Thoracic aorta (tissue), 2 donors: ENCODE results near the gene KNDC1. TPM values are rescaled to one million over a fixed set of nuclear protein-coding genes. Genes with fewer than 3 reads are reported as not detected.

ENCODE experiments used
- ATAC-seq: fragments of 150-250 bp; one replicate; pipeline ENCODE4 v1.8.0; 2017; ENCODE audit warnings: low read depth; ENCODE audit not compliant: insufficient number of reproducible peaks, low FRiP score
- DNase-seq: peaks from one replicate; pipeline ENCODE4 v3.0.0-alpha.2; 2020; ENCODE audit warnings: low spot score
- H3K27ac ChIP-seq, 2 donors: fragments of 200-600 bp; sonication (generic); 1 replicate in 1 of 2; 2 replicates in 1 of 2; pipeline ENCODE4 v1.5.1; 2016; ENCODE audit warnings: mild to moderate bottlenecking in 2 of 2, moderate library complexity in 2 of 2
- H3K27me3 ChIP-seq: fragments of 200-600 bp; sonication (generic); replicated peaks from 2 replicates; pipeline ENCODE4 v1.6.0; 2016; ENCODE audit warnings: mild to moderate bottlenecking; ENCODE audit not compliant: insufficient read depth
- H3K36me3 ChIP-seq: fragments of 200-600 bp; sonication (generic); one replicate; pipeline ENCODE4 v1.5.1; 2016
- H3K4me1 ChIP-seq, 2 donors: fragments of 200-600 bp; sonication (generic); 1 replicate in 1 of 2; 2 replicates in 1 of 2; pipeline versions ENCODE4 v1.5.1 to v1.6.0; 2016; ENCODE audit warnings: low read depth in 2 of 2, mild to moderate bottlenecking in 1 of 2; ENCODE audit not compliant: control insufficient read depth in 1 of 2
- H3K4me3 ChIP-seq: fragments of 200-600 bp; sonication (generic); 2 replicates; pipeline ENCODE4 v1.5.1; 2016; ENCODE audit warnings: mild to moderate bottlenecking
- H3K9me3 ChIP-seq: fragments of 200-600 bp; sonication (generic); 2 replicates; pipeline ENCODE4 v1.5.1; 2016
- total RNA-seq, 2 donors: library from RNA; depleted of rRNA; stranded (reverse); fragments of >200 nt; gene quantifications; one replicate each; pipeline versions ENCODE4 v1.1.0 to v1.2.3, GENCODE V29; 2016
- TF ChIP-seq, protein P1 (sequence below): fragments of 200-600 bp; sonication (generic); IDR thresholded peaks from one replicate; pipeline ENCODE4 v1.5.1; 2019; ENCODE audit warnings: antibody characterized with exemption

The KNDC1 gene
- total RNA-seq, 2 donors from 2014 or later: 0.14 to 0.95 TPM

DNA sequence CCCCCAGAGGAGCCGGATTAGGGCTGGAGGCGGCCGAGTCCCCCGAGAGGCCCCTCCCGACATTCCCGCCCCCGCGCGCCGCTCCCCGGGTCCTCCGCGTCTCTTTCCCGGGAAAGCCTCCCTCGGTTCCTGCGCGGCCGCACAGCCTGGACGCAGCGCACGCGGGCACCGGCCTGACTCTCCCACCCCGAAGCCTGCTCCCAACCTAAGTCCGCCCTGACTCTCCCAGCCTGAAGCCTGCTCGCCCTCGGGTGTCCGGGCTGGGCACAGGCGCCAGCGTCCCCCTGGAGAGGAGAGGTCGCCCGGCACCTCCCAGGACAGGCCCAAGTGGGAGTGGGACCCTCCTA lies 77.2 kb downstream of the KNDC1 start:
- peak overlapping the region; percentile 52 for H3K4me3 ChIP-seq
- peaks cover 0 to 18% of the 10 kb centered on the region in 2 donors for H3K4me1 ChIP-seq
- H3K27me3 ChIP-seq: no peaks in the 10 kb centered on the region
- no peak overlapping the region for H3K27ac ChIP-seq
- ATAC-seq: no peak
- H3K9me3 ChIP-seq: no peaks in the 10 kb centered on the region
- TF ChIP-seq, protein P1, sequence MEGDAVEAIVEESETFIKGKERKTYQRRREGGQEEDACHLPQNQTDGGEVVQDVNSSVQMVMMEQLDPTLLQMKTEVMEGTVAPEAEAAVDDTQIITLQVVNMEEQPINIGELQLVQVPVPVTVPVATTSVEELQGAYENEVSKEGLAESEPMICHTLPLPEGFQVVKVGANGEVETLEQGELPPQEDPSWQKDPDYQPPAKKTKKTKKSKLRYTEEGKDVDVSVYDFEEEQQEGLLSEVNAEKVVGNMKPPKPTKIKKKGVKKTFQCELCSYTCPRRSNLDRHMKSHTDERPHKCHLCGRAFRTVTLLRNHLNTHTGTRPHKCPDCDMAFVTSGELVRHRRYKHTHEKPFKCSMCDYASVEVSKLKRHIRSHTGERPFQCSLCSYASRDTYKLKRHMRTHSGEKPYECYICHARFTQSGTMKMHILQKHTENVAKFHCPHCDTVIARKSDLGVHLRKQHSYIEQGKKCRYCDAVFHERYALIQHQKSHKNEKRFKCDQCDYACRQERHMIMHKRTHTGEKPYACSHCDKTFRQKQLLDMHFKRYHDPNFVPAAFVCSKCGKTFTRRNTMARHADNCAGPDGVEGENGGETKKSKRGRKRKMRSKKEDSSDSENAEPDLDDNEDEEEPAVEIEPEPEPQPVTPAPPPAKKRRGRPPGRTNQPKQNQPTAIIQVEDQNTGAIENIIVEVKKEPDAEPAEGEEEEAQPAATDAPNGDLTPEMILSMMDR: no peak
- H3K36me3 ChIP-seq: no peaks in the 10 kb centered on the region
- DNase-seq: no peak

DNA sequence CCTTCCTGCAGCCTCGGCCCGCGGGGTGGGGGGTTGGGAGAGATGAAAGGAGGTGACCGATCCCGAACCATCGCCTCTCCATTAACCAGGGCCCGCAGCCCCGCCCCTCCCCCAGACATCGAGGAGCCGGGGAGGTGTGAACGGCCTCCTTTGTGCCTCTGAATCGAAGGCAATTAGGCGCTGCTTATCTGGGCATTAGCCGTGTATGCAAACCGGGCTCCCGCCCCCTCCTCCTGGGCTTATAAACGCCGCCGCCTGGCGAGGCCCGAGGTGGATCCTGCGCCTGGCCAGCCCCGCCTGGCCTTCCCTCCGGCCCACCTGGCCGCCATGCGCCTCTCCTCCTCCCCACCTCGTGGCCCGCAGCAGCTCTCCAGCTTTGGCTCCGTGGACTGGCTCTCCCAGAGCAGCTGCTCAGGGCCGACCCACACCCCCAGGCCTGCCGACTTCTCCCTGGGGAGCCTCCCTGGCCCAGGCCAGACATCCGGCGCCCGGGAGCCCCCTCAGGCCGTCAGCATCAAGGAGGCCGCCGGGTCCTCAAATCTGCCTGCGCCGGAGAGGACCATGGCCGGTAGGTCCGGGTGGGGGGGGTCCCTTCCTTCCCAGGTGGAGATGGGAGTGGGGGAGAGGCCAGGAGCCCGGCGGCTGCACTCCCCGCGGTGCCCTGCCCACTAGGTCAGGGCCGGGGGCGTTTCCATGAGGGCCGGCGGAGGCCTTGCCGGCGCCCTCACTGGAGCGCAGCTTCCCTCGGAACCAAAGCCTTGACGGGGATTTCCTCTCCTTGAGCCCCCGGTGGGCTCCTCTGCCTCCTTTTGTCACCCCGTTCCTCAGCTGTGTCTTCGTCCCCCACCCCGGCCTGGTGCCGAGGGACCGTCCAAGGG lies 77.8 kb downstream of the KNDC1 start, which contains the start of gene VENTX:
Gene VENTX (plus strand): TSS at position 268 of the 878 bp plus-strand sequence. CDS start 60 bp downstream, at position 328.
- H3K27ac ChIP-seq: no peak within 1 kb of the TSS
- H3K9me3 ChIP-seq: no peaks in the 10 kb centered on the region
- peaks cover 0 to 18% of the 10 kb centered on the region in 2 donors for H3K4me1 ChIP-seq
- DNase-seq: no peak
- H3K36me3 ChIP-seq: no peaks in the 10 kb centered on the region
- TF ChIP-seq, protein P1: no peak
- no peak for ATAC-seq
- H3K4me3 ChIP-seq: peak within 1 kb of the TSS; percentile 52
- H3K27me3 ChIP-seq: no peaks in the 10 kb centered on the region

DNA sequence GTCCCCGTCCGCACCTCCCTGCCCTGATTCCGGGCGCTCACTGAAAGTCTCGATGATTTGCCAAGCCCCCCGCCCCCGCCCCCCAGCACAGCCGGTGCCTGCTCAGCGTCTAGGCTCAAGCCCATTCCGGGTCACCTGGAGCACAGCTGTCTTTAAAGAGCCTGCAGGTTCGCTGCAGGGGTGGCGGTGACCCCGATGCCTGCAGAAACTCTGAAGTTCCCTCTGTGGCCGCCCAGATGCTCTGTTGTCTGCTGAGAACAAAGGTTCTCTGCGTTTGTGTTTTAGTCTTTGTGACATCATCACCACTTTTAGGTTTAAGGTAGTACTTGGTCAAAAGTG lies 78.4 kb downstream of the KNDC1 start:
- Histone ChIP-seq H3K9me3 (no peaks in the 10 kb centered on the region), H3K4me3 (no peak overlapping the region), H3K4me1 (peaks cover 0 to 18% of the 10 kb centered on the region in 2 donors), H3K27ac (no peak overlapping the region), H3K36me3 (no peaks in the 10 kb centered on the region), H3K27me3 (no peaks in the 10 kb centered on the region)
- TF ChIP-seq, protein P1: no peak
- ATAC-seq (no peak), DNase-seq (no peak)

DNA sequence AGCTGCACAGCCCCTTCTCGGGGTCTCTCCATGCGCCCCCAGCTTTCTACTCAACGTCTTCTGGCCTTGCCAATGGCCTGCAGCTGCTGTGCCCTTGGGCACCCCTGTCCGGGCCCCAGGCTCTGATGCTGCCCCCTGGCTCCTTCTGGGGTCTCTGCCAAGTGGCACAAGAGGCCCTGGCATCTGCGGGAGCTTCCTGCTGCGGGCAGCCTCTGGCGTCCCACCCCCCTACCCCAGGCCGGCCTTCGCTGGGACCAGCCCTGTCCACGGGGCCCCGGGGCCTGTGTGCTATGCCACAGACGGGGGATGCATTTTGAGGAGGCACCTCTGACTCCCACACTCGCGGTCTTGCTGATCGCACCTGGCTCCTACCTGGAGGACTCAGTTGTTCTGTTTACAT lies 80.0 kb downstream of the KNDC1 start:
- TF ChIP-seq, protein P1: no peak
- Histone ChIP-seq H3K9me3 (no peaks in the 10 kb centered on the region), H3K36me3 (no peaks in the 10 kb centered on the region), H3K27ac (no peak overlapping the region), H3K4me3 (no peak overlapping the region), H3K4me1 (peaks cover 0 to 18% of the 10 kb centered on the region in 2 donors), H3K27me3 (no peaks in the 10 kb centered on the region)
- ATAC-seq (no peak), DNase-seq (no peak)

DNA sequence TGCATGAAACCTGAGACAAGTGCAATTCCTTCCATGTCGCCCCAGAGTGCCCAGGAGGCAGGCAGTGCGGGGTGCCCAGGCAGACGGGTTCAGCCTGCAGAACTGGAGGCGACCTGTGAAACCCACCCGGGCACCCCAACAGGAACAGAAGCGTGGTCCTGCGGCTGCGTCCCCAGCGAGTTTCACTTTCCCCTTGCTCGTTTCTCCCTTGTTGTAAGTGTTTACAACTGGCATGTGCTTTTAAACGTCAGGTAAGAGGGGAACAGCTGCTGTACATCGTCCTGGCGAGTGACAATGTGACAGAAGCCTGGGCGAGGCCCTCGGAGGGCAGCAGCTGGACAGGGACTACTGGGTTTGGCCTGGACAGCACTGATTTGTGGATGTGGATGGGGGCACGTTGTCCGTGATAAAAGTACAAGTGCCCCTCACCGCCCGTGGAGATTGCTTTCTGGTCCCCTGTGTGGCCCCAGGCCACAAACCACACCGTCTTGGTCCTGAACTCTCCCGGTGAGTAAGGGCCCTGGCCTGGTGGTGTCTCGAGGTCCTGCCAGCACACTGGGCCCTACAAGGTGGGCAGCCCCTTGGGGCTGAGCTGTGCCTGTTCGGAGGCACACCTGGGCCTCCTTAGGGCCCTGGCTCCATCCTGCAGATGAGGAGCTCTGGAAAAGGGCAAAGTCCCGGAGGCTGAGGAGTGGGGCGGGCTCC lies 81.6 kb downstream of the KNDC1 start:
- ATAC-seq: no peak
- H3K36me3 ChIP-seq: no peaks in the 10 kb centered on the region

More for the DNA sequence above, 81.6 kb downstream of the KNDC1 start:
- H3K4me3 ChIP-seq: peak overlapping the region; percentile 52
- TF ChIP-seq, protein P1: no peak
- no peaks in the 10 kb centered on the region for H3K9me3 ChIP-seq
- H3K27me3 ChIP-seq: no peaks in the 10 kb centered on the region
- no peak overlapping the region for H3K27ac ChIP-seq
- H3K4me1 ChIP-seq: peaks cover 0 to 15% of the 10 kb centered on the region in 2 donors
- DNase-seq: no peak
